Activated CD8-positive, alpha-beta T cell treated with anti-CD3 and anti-CD28 coated beads for 36 hours (primary cell): ENCODE measurements around the gene COL4A1. TPM values are rescaled to one million over a fixed set of nuclear protein-coding genes. Genes with fewer than 3 reads are reported as not detected.

Experiments used
- ATAC-seq: fragments of 200-7000 bp; cut with Tn5 transposase; one replicate; pipeline ENCODE4 v1.10.0; 2021; ENCODE audit warnings: mild to moderate bottlenecking, moderate library complexity
- CTCF ChIA-PET: fragments of 350-600 bp; sonication (Branson Sonifier 250); formaldehyde crosslinking; loops from one replicate; lab custom pipeline; 2021; ENCODE audit warnings: antibody characterized with exemption; lab: Charles Lee
- POLR2A ChIA-PET: fragments of 350-600 bp; sonication (Branson Sonifier 250); formaldehyde crosslinking; loops from one replicate; lab custom pipeline; 2021; ENCODE audit warnings: antibody characterized with exemption; lab: Charles Lee
- DNase-seq: peaks from one replicate; pipeline ENCODE4 v3.0.0-alpha.2; 2020
- H3K27ac Mint-ChIP-seq: one replicate; pipeline ENCODE4 v1.8.0; 2021; ENCODE audit warnings: mild to moderate bottlenecking, mixed read lengths
- H3K27me3 Mint-ChIP-seq: one replicate; pipeline ENCODE4 v1.8.0; 2021; ENCODE audit warnings: mixed read lengths
- H3K36me3 Mint-ChIP-seq: one replicate; pipeline ENCODE4 v1.8.0; 2021; ENCODE audit warnings: low read depth, mixed read lengths
- H3K4me1 Mint-ChIP-seq: one replicate; pipeline ENCODE4 v1.8.0; 2021; ENCODE audit warnings: low read depth, mixed read lengths
- H3K4me3 Mint-ChIP-seq: one replicate; pipeline ENCODE4 v1.8.0; 2021; ENCODE audit warnings: mild to moderate bottlenecking, moderate library complexity, mixed read lengths
- H3K9me3 Mint-ChIP-seq: one replicate; pipeline ENCODE4 v1.8.0; 2021; ENCODE audit warnings: mixed read lengths
- CTCF ChIP-seq: fragments of 200-600 bp; IDR thresholded peaks from one replicate; pipeline ENCODE4 v1.8.0; 2022; ENCODE audit warnings: antibody characterized with exemption, mild to moderate bottlenecking
- intact Hi-C: fragments of 100-400 bp; cut with micrococcal nuclease; formaldehyde crosslinking; loops from one replicate; pipeline ENCODE4 v1.10.0; 2022
- total RNA-seq, 2 experiments: library from RNA; stranded (reverse); gene quantifications; one replicate each; pipeline ENCODE4 v1.2.3, GENCODE V29; 2021

COL4A1 gene
- total RNA-seq, 2 experiments from 2014 or later, result not detected

- POLR2A ChIA-PET, result no interaction called here
- intact Hi-C loops, result no loop called here
- Mint-ChIP-seq H3K9me3 (no peaks in the 10 kb centered on the region), H3K4me3 (no peak overlapping the region), H3K4me1 (no peaks in the 10 kb centered on the region), H3K27me3 (peaks cover 3% of the 10 kb centered on the region), H3K27ac (no peak overlapping the region), H3K36me3 (no peaks in the 10 kb centered on the region)
- CTCF ChIA-PET, result no interaction called here
- ATAC-seq, result no peak
- DNase-seq, result no peak
- no peak for TF ChIP-seq CTCF
These were observed 17.3 kb downstream of the COL4A1 start for GRCh38 chr13:110289661-110290060.

GRCh38 chr13:110289174-110289573, 17.8 kb downstream of the COL4A1 start:
- no peak overlapping the region for H3K27ac Mint-ChIP-seq
- no peaks in the 10 kb centered on the region for H3K36me3 Mint-ChIP-seq
- H3K9me3 Mint-ChIP-seq, result no peaks in the 10 kb centered on the region
- no peaks in the 10 kb centered on the region for H3K4me1 Mint-ChIP-seq
- intact Hi-C loops, result no loop called here
- H3K27me3 Mint-ChIP-seq, result peaks cover 1% of the 10 kb centered on the region
- TF ChIP-seq CTCF, result no peak
- no peak overlapping the region for H3K4me3 Mint-ChIP-seq
- CTCF ChIA-PET, result no interaction called here
- ATAC-seq, result no peak
- DNase-seq, result no peak
- POLR2A ChIA-PET, result no interaction called here

- ATAC-seq, result no peak
- POLR2A ChIA-PET, result no interaction called here
- H3K36me3 Mint-ChIP-seq, result no peaks in the 10 kb centered on the region
- CTCF ChIA-PET, result no interaction called here
- H3K4me3 Mint-ChIP-seq, result no peak overlapping the region
- no peak for TF ChIP-seq CTCF
- H3K4me1 Mint-ChIP-seq, result no peaks in the 10 kb centered on the region
- H3K27ac Mint-ChIP-seq, result no peak overlapping the region
- DNase-seq, result no peak
- peaks cover 3% of the 10 kb centered on the region for H3K27me3 Mint-ChIP-seq
- intact Hi-C loops, result no loop called here
- H3K9me3 Mint-ChIP-seq, result no peaks in the 10 kb centered on the region
These were observed 19.8 kb downstream of the COL4A1 start for GRCh38 chr13:110286833-110287819.

- CTCF ChIA-PET, result no interaction called here
- DNase-seq (no peak), ATAC-seq (no peak)
- Mint-ChIP-seq H3K36me3 (no peaks in the 10 kb centered on the region), H3K27me3 (peaks cover 6% of the 10 kb centered on the region), H3K9me3 (no peaks in the 10 kb centered on the region), H3K27ac (no peak overlapping the region), H3K4me3 (no peak overlapping the region), H3K4me1 (no peaks in the 10 kb centered on the region)
- no peak for TF ChIP-seq CTCF
- POLR2A ChIA-PET, result no interaction called here
- intact Hi-C loops, result no loop called here
These were observed 20.7 kb downstream of the COL4A1 start for GRCh38 chr13:110285991-110286832.
